ENCODE measurements around the gene ACVR2B. TPM values are rescaled to one million over a fixed set of nuclear protein-coding genes. Genes with fewer than 3 reads are reported as not detected.

The ACVR2B gene
- total RNA-seq, 1 donor from 2014 or later: 12.6 TPM

DNA sequence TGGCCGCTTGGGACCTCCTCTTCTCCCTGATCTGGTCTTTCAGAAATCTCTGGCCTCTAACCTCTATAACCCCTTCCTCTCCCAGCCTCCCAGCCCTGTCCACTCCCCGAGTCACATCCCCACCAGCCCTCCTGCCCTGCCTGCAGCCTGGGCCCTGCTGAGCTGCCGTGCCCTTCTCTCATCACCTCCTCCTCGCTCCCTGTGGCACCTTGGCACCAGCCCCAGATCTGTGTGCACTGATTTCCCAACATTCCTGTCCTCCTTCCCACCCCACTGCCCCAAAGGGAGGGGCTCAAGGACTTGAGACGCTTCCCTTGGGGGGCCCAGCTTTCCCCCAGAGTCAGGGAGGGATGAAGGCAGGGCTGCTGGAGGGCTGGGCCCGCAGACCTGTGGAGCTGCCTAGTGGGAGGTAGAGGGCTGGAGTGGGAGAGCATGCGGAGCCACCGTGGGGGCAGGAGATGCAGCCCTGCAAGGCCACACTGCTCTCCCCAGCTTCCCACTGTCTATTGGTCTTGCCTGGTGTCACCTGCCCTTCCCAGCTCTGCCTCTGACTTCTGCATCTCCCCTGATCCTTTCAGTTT, 85.2 kb downstream of the ACVR2B start:
- no peaks in the 10 kb centered on the region for H3K4me1 Mint-ChIP-seq
- DNase-seq: no peak
- peaks cover 2% of the 10 kb centered on the region for H3K36me3 Mint-ChIP-seq (ENCODE audit: low read depth)
- H3K27me3 Mint-ChIP-seq: no peaks in the 10 kb centered on the region
- intact Hi-C loops (cut with micrococcal nuclease): no loop called here
- H3K27ac Mint-ChIP-seq: no peak overlapping the region
- H3K9me3 Mint-ChIP-seq: no peaks in the 10 kb centered on the region
- H3K4me3 Mint-ChIP-seq: no peak overlapping the region

DNA sequence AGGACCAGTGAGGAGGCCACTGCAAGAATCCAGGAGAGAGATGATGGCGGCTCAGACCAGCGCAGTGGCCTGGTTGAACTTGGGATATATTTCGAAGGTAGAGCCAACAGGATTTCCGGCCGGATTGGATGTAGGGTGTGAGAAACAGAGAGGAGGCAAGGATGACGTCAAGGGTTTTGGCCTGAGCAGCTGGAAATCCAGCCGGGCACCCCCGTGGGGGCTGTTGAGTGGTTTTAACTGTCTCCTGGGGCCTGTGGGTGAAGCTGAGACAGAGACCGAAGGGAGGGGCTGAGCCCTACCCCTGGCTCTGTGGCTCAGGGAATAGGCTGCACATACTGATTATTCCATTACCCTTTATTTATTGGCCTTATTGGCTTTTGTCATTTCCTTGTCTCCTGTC, 88.1 kb downstream of the ACVR2B start:
- intact Hi-C loops (cut with micrococcal nuclease): no loop called here
- Mint-ChIP-seq H3K9me3 (no peaks in the 10 kb centered on the region), H3K27ac (no peak overlapping the region), H3K36me3 (ENCODE audit: low read depth) (peaks cover 2% of the 10 kb centered on the region), H3K27me3 (no peaks in the 10 kb centered on the region), H3K4me3 (no peak overlapping the region), H3K4me1 (no peaks in the 10 kb centered on the region)
- no peak for DNase-seq

Other genes with a start within 250 kb of the ACVR2B start
- 0.47 and 0.54 TPM in 2 replicates for gene SLC22A13, start 188.1 kb upstream of the ACVR2B start, total RNA-seq
- gene SLC22A14, start 171.6 kb upstream of the ACVR2B start, total RNA-seq: not detected in 2 replicates
- gene XYLB, start 107.1 kb upstream of the ACVR2B start, total RNA-seq: 11.1 and 11.6 TPM in 2 replicates
- 18.0 and 20.8 TPM in 2 replicates for gene EXOG, start 42.5 kb downstream of the ACVR2B start, total RNA-seq
- not detected in 2 replicates for gene SCN5A, start 195.8 kb downstream of the ACVR2B start, total RNA-seq